ENCODE results near the gene C4orf50.

C4orf50 gene

DNA sequence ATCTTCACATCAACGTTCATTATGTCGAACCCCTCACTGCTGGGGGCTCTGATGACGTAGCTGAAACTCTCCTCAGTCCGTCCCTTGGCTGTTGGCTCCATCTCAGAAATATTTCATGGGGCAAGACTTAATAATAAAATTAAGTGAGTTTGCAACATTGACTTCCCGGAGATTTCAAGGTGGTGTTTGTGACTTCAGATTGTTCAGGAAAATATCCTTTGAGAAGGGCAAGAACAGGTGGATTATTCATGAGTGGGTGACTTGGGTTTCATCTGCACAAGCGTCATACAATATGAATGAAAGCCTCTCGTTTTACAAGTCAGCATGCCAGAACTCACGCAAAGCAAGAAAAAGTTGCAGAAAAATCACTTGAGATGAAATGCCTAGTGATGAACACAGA, at the start of gene C4orf50:
TSS of gene C4orf50 (minus strand) at position 101 of the 400 bp plus-strand sequence.
- Histone ChIP-seq H3K9me3 (ENCODE audit: control insufficient read depth, insufficient read depth, low read length) (no peaks in the 10 kb centered on the region), H3K4me1 (ENCODE audit: control insufficient read depth, insufficient read depth, low read length) (no peaks in the 10 kb centered on the region), H3K4me3 (ENCODE audit: low read length) (no peak within 1 kb of the TSS), H3K36me3 (ENCODE audit: control insufficient read depth, insufficient read depth, low read length) (no peaks in the 10 kb centered on the region), H3K27ac (ENCODE audit: low read length) (no peak within 1 kb of the TSS), H3K27me3 (ENCODE audit: control insufficient read depth, insufficient read depth, low read length) (no peaks in the 10 kb centered on the region)
- WGBS (ENCODE audit: insufficient coverage, insufficient read length), result no CpG with 5 or more reads among the region's 8 CpGs
- no peak for DNase-seq (ENCODE audit: low read depth, low spot score)

DNA sequence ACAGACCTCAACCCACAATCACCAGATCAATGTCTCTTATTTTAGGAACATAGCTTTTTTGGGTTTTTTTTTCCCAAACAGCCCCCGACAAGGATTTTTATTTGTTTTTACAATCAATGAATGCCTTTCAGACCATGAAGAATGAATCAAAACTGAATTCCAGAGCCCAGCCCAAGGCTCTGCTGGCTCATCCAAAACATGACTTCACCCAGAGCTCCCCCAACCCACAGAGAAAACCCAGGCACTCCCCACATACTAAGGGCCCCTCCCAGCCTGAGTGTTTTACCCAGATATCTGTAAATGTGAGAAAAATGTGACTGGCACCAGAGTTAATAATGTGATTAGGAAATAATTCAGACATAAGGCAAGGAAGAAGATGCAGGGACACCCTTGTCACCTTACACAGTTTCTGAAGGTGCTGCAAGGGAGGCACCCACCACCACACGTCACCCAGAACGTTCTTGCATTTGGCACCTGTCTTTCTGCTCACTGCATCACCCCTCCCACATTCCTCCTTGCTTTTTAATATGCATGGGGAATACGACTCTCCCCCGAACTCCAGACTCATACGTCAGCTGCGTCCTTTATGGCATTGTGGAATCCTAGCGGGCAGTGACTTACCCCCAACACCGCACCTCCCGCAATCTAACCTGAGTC, 47.8 kb upstream of the C4orf50 start:
- Histone ChIP-seq H3K9me3 (ENCODE audit: control insufficient read depth, insufficient read depth, low read length) (no peaks in the 10 kb centered on the region), H3K27me3 (ENCODE audit: control insufficient read depth, insufficient read depth, low read length) (no peaks in the 10 kb centered on the region), H3K4me3 (ENCODE audit: low read length) (no peak overlapping the region), H3K4me1 (ENCODE audit: control insufficient read depth, insufficient read depth, low read length) (no peaks in the 10 kb centered on the region; the same call in 1 of the 2 replicates), H3K27ac (ENCODE audit: low read length) (no peak overlapping the region), H3K36me3 (ENCODE audit: control insufficient read depth, insufficient read depth, low read length) (no peaks in the 10 kb centered on the region)
- no peak for DNase-seq (ENCODE audit: low read depth, low spot score)
- WGBS (ENCODE audit: insufficient coverage, insufficient read length), result no CpG with 5 or more reads among the region's 10 CpGs

DNA sequence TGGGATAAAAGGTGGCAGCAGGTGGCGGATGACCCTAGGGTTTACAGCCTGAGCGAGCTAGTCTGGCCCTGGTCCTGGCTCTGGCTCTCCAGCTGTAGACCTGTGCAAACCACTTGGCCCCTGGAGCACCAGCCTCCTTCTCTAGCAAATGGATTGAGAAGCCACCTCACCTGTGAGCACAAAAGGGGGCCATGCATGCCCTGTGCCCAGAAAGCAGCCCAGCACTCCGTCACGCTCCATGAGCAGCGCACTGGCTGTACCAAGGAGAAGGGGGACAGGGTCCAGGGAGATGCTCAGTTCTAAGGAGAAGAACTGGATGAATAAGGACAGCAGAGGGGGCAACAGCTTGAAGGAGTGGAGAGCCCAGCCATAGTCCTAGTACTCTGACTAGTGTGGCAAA, 46.9 kb upstream of the C4orf50 start:
- Histone ChIP-seq H3K27ac (ENCODE audit: low read length) (no peak overlapping the region), H3K36me3 (ENCODE audit: control insufficient read depth, insufficient read depth, low read length) (no peaks in the 10 kb centered on the region), H3K27me3 (ENCODE audit: control insufficient read depth, insufficient read depth, low read length) (no peaks in the 10 kb centered on the region), H3K4me1 (ENCODE audit: control insufficient read depth, insufficient read depth, low read length) (no peaks in the 10 kb centered on the region), H3K9me3 (ENCODE audit: control insufficient read depth, insufficient read depth, low read length) (no peaks in the 10 kb centered on the region), H3K4me3 (ENCODE audit: low read length) (no peak overlapping the region; the same call in 1 of the 2 replicates)
- DNase-seq (ENCODE audit: low read depth, low spot score), result no peak
- WGBS (ENCODE audit: insufficient coverage, insufficient read length), result no CpG with 5 or more reads among the region's 5 CpGs

DNA sequence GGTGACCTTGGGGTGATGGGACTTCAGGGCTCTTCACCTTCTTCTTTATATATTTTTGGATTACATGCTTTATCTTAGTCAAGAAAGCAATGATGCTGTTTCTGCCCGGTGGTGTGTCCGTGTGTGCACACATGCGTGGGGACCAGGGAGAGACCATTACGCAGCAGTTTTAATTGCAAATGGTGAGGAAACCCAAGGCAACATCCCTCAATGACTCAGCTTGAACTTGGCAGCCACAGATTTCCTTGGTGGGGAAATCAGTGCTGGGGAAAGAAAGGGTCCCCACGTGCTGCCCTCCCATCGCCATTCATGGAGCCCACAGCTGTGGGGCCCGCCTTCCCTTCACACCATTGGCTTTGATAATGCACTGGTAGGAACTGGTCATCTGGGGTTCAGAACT, 46.2 kb upstream of the C4orf50 start:
- Histone ChIP-seq H3K36me3 (ENCODE audit: control insufficient read depth, insufficient read depth, low read length) (no peaks in the 10 kb centered on the region), H3K4me3 (ENCODE audit: low read length) (no peak overlapping the region), H3K4me1 (ENCODE audit: control insufficient read depth, insufficient read depth, low read length) (no peaks in the 10 kb centered on the region), H3K27me3 (ENCODE audit: control insufficient read depth, insufficient read depth, low read length) (no peaks in the 10 kb centered on the region), H3K27ac (ENCODE audit: low read length) (no peak overlapping the region), H3K9me3 (ENCODE audit: control insufficient read depth, insufficient read depth, low read length) (no peaks in the 10 kb centered on the region)
- DNase-seq (ENCODE audit: low read depth, low spot score), result no peak
- WGBS (ENCODE audit: insufficient coverage, insufficient read length), result no CpG with 5 or more reads among the region's 7 CpGs

DNA sequence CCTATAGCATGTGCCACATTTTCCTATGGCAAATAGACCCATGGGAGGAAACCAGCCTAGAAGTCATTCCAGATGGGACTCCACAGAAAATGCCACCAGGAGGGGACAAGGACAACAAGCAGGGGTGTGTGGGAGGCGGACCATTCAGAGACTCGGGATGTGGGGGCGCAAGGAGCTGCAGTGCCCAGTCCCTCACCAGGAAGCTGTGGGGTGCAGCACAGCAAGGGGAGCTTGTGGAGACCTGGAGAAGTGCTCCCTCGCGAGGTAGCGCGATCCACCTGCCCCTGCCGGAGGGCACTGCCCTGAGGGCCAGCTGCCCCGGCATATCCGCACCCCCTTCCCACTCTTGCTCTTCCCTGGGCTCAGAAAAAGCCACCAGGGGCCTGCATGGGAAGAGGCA, 45.5 kb upstream of the C4orf50 start:
- no peaks in the 10 kb centered on the region for H3K4me1 ChIP-seq (ENCODE audit: control insufficient read depth, insufficient read depth, low read length)
- H3K9me3 ChIP-seq (ENCODE audit: control insufficient read depth, insufficient read depth, low read length), result peaks cover 5% of the 10 kb centered on the region; the same call in 1 of the 2 replicates
- WGBS (ENCODE audit: insufficient coverage, insufficient read length), result no CpG with 5 or more reads among the region's 10 CpGs
- H3K4me3 ChIP-seq (ENCODE audit: low read length), result no peak overlapping the region
- H3K36me3 ChIP-seq (ENCODE audit: control insufficient read depth, insufficient read depth, low read length), result peaks cover 3% of the 10 kb centered on the region; the same call in 1 of the 2 replicates
- H3K27ac ChIP-seq (ENCODE audit: low read length), result no peak overlapping the region
- H3K27me3 ChIP-seq (ENCODE audit: control insufficient read depth, insufficient read depth, low read length), result no peaks in the 10 kb centered on the region
- no peak for DNase-seq (ENCODE audit: low read depth, low spot score)

DNA sequence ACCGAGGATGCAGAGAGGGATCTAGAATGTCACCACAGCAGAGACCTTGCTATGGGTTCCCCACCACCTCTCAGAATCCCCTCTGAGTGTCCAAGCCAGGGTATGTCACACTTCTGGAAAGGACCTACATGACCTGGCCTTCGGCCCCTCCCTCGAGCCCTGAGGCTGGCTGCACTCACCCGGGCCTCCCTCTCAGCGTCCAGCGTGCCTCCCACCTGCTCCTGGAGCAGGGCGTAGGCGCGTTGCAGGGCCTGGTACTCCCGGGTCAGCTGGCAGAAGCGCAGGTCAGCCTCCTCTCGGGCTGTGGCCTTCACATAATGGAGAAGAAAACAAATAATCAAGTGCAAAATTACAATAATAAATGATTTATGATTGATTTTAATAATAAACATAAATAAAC, 43.9 kb upstream of the C4orf50 start:
- Histone ChIP-seq H3K27me3 (ENCODE audit: control insufficient read depth, insufficient read depth, low read length) (no peaks in the 10 kb centered on the region), H3K4me3 (ENCODE audit: low read length) (no peak overlapping the region), H3K27ac (ENCODE audit: low read length) (no peak overlapping the region), H3K4me1 (ENCODE audit: control insufficient read depth, insufficient read depth, low read length) (no peaks in the 10 kb centered on the region), H3K36me3 (ENCODE audit: control insufficient read depth, insufficient read depth, low read length) (peaks cover 3% of the 10 kb centered on the region; the same call in 1 of the 2 replicates), H3K9me3 (ENCODE audit: control insufficient read depth, insufficient read depth, low read length) (peaks cover 5% of the 10 kb centered on the region; the same call in 1 of the 2 replicates)
- no CpG with 5 or more reads among the region's 12 CpGs for WGBS (ENCODE audit: insufficient coverage, insufficient read length)
- DNase-seq (ENCODE audit: low read depth, low spot score), result no peak

DNA sequence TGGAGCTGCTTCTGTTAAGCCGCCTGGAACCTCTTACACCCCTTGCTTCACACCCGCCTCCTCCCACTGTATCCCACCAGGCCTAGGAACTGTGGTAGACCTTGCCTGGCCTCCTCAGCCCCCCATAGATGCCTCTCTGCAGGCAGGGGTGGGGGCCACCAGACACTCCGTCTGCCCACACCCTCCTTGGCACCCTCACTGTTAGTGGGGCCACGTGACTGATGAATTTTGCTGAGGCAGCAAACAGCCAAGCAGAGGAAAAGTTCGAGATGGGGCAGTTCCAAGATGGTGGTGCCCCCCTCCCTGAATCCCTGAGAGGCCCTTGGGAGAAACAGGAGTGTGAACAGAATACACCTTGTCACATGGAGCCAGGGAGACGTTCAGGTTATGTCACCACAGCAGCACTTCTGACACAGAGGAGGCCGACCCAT, 41.2 kb upstream of the C4orf50 start:
- Histone ChIP-seq H3K9me3 (ENCODE audit: control insufficient read depth, insufficient read depth, low read length) (peaks cover 5% of the 10 kb centered on the region; the same call in 1 of the 2 replicates), H3K4me3 (ENCODE audit: low read length) (no peak overlapping the region), H3K4me1 (ENCODE audit: control insufficient read depth, insufficient read depth, low read length) (no peaks in the 10 kb centered on the region), H3K27ac (ENCODE audit: low read length) (no peak overlapping the region), H3K27me3 (ENCODE audit: control insufficient read depth, insufficient read depth, low read length) (no peaks in the 10 kb centered on the region), H3K36me3 (ENCODE audit: control insufficient read depth, insufficient read depth, low read length) (peaks cover 3% of the 10 kb centered on the region; the same call in 1 of the 2 replicates)
- no CpG with 5 or more reads among the region's 7 CpGs for WGBS (ENCODE audit: insufficient coverage, insufficient read length)
- no peak for DNase-seq (ENCODE audit: low read depth, low spot score)

DNA sequence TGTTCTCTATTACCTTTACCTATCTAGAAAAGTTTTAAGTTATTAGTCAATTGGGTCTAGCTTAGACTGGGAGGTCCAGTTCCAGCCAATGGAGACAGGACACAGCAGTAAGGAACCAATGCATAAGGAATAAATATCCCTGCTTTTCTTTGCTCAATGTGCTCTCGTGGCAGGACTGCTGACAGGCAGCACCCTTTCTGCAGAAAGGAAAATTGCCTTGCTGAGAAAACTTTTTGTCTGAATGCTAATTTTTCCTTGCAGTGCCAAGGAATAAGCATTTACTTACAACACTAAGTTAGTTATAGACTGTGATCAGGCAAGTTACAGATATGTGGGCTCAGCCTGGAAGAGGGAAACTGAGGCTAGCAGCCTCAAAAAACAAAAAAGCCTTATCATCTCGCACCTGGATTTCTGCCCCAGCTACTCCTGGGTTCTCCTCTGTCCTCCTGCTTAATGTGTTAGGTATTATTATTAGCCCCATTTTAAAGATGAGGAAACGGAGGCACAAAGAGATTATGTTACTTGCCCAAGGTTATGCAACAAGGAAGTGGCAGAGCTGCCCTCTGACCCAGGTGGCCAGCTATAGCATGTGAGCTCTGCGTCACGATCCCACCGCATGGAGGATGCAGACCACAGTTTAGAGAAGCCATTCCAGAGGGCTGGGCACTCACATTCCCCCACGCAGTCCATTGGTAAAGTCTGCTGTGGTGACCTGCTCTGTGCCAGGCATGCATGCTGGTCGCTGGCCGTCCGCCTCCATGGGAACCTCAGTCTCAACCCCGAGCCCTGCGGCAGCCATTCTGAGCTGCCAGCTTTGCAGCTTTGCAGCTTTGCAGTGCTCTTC, 40.5 kb upstream of the C4orf50 start:
- Histone ChIP-seq H3K27ac (ENCODE audit: low read length) (no peak overlapping the region), H3K4me1 (ENCODE audit: control insufficient read depth, insufficient read depth, low read length) (no peaks in the 10 kb centered on the region), H3K4me3 (ENCODE audit: low read length) (no peak overlapping the region), H3K36me3 (ENCODE audit: control insufficient read depth, insufficient read depth, low read length) (peaks cover 3% of the 10 kb centered on the region; the same call in 1 of the 2 replicates), H3K9me3 (ENCODE audit: control insufficient read depth, insufficient read depth, low read length) (peaks cover 5% of the 10 kb centered on the region; the same call in 1 of the 2 replicates), H3K27me3 (ENCODE audit: control insufficient read depth, insufficient read depth, low read length) (no peaks in the 10 kb centered on the region)
- WGBS (ENCODE audit: insufficient coverage, insufficient read length), result no CpG with 5 or more reads among the region's 12 CpGs
- DNase-seq (ENCODE audit: low read depth, low spot score), result no peak

DNA sequence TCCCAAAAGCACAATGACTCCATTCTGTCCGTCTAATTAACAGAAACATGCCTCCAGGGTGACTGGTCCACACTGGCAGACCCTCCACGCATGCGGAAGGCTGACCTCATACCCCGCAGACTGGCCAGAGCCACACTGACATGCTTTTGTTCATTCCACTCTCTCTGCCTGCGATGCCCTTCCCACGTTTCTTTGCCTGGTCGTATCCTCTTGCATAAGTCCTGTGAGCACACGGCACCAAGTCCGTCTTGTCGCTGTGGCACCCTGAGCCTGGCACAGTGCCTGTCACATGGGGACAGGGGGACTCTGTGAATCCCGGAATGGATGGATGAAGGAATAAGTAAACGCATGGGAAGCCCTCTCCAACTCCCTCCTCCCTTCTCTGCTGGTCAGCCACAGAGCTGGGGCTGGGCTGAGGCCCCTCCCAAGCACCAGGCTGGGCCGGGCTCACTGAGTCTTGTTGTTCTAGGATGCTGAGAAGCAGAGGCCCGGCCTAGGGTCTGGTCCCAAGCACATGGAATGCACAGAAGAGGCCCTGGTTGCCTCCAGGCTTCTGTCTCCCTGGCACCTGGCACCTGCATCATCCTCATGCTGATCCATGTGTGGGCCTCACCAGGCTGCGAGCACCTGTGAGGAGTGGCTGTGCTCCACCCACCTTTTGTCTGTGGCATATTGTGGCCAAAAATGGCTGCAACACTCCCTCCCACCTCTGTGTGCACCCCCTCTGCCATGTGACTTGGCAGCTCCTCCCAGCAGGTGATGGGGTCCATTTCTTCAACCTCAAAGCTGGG, 38.9 kb upstream of the C4orf50 start:
- H3K27me3 ChIP-seq (ENCODE audit: control insufficient read depth, insufficient read depth, low read length), result no peaks in the 10 kb centered on the region
- H3K4me3 ChIP-seq (ENCODE audit: low read length), result no peak overlapping the region
- no peaks in the 10 kb centered on the region for H3K4me1 ChIP-seq (ENCODE audit: control insufficient read depth, insufficient read depth, low read length)
- no peak for DNase-seq (ENCODE audit: low read depth, low spot score)
- no peak overlapping the region for H3K27ac ChIP-seq (ENCODE audit: low read length)
- WGBS (ENCODE audit: insufficient coverage, insufficient read length), result no CpG with 5 or more reads among the region's 15 CpGs
- H3K36me3 ChIP-seq (ENCODE audit: control insufficient read depth, insufficient read depth, low read length), result peaks cover 3% of the 10 kb centered on the region; the same call in 1 of the 2 replicates
- H3K9me3 ChIP-seq (ENCODE audit: control insufficient read depth, insufficient read depth, low read length), result peaks cover 5% of the 10 kb centered on the region; the same call in 1 of the 2 replicates

DNA sequence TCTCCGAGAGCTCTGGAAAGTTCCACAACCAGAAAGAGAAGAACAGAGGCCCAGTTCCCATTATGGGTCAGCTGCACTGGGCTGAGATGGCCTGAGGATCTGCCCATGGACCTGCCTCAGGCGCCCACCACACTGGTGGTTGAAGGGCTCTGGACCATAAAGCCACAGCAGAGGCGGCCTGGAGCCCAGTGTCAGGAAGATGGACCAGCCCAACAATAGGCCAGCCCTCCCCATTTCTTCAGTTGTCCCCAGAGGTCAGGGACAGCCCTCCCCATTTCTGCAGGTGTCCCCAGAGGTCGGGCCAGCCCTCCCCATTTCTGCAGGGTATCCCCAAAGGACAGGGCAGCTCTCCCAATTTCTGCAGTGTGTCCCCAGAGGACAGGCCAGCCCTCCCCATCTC, 37.2 kb upstream of the C4orf50 start:
- Histone ChIP-seq H3K4me1 (ENCODE audit: control insufficient read depth, insufficient read depth, low read length) (no peaks in the 10 kb centered on the region), H3K27ac (ENCODE audit: low read length) (no peak overlapping the region), H3K9me3 (ENCODE audit: control insufficient read depth, insufficient read depth, low read length) (peaks cover 5% of the 10 kb centered on the region; the same call in 1 of the 2 replicates), H3K27me3 (ENCODE audit: control insufficient read depth, insufficient read depth, low read length) (no peaks in the 10 kb centered on the region), H3K36me3 (ENCODE audit: control insufficient read depth, insufficient read depth, low read length) (peaks cover 3% of the 10 kb centered on the region; the same call in 1 of the 2 replicates), H3K4me3 (ENCODE audit: low read length) (no peak overlapping the region)
- DNase-seq (ENCODE audit: low read depth, low spot score), result no peak
- WGBS (ENCODE audit: insufficient coverage, insufficient read length), result no CpG with 5 or more reads among the region's 4 CpGs
